ENCODE data around the gene RHBDD3.
A peak's percentile ranks its signal among the peaks of the same experiment; 100 is the strongest.

Gene RHBDD3

GRCh38 chr22:29211466-29211865 is 56.3 kb downstream of the RHBDD3 start:
- H4K91ac ChIP-seq (ENCODE audit: low read depth, low read length, poor library complexity), result peak overlapping the region; percentile 95
- H3K4me1 ChIP-seq (ENCODE audit: control insufficient read depth in 2 of 2, insufficient read depth in 1 of 2, low read depth in 1 of 2, low read length in 2 of 2), result peaks cover 29 to 38% of the 10 kb centered on the region in 2 donors
- no CpG with 5 or more reads among the region's 9 CpGs for WGBS, 2 donors (ENCODE audit: extremely low coverage in 2 of 2, insufficient read length in 2 of 2, insufficient replicate concordance in 1 of 2)
- H3K4ac ChIP-seq (ENCODE audit: low read length), result peak overlapping the region; percentile 94
- H3K18ac ChIP-seq (ENCODE audit: low read length), result peak overlapping the region; percentile 85
- H3K9ac ChIP-seq (ENCODE audit: low read depth, low read length, poor library complexity), result peak overlapping the region; percentile 66
- H3K4me3 ChIP-seq (ENCODE audit: low read length in 2 of 2), result peak overlapping the region in 1 of 2 donors; percentile 44
- H2AFZ ChIP-seq (ENCODE audit: low read length), result no peak overlapping the region
- no peak overlapping the region for H3K4me2 ChIP-seq (ENCODE audit: insufficient read depth, low read length, poor library complexity, severe bottlenecking)
- no peak overlapping the region for H2BK5ac ChIP-seq (ENCODE audit: low read length)
- peak overlapping the region; percentile 95 for H3K14ac ChIP-seq (ENCODE audit: low read length)
- peak overlapping the region; percentile 78 for H2BK12ac ChIP-seq (ENCODE audit: low read length)
- no peak for DNase-seq (ENCODE audit: low spot score)
- H3K27me3 ChIP-seq (ENCODE audit: control insufficient read depth in 3 of 3, insufficient read depth in 3 of 3, low read depth in 1 of 3, low read length in 3 of 3), result peaks cover 0 to 3% (median 0%) of the 10 kb centered on the region in 3 experiments
- H2BK15ac ChIP-seq (ENCODE audit: low read length), result peak overlapping the region; percentile 41
- H2AK5ac ChIP-seq (ENCODE audit: low read depth, low read length), result no peak overlapping the region
- no peak overlapping the region for H4K8ac ChIP-seq (ENCODE audit: low read depth, low read length)
- H3K79me1 ChIP-seq (ENCODE audit: low read depth, low read length), result peaks cover 7% of the 10 kb centered on the region
- peaks cover 0 to 3% of the 10 kb centered on the region in 2 donors for H3K9me3 ChIP-seq (replicated peaks in 1 of 2; ENCODE audit: control insufficient read depth in 2 of 2, insufficient read depth in 1 of 2, low read depth in 1 of 2, low read length in 2 of 2)
- peak overlapping the region; percentile 86 for H3K23ac ChIP-seq (ENCODE audit: low read depth, low read length, poor library complexity)
- H3K36me3 ChIP-seq (replicated peaks in 1 of 2; ENCODE audit: control insufficient read depth in 2 of 2, insufficient read depth in 2 of 2, low read length in 2 of 2), result peaks cover 2 to 23% of the 10 kb centered on the region in 2 donors
- no peak overlapping the region for H2BK120ac ChIP-seq (ENCODE audit: low read depth, low read length)
- no peak overlapping the region for H3K27ac ChIP-seq (replicated peaks; ENCODE audit: low read length)

DNA sequence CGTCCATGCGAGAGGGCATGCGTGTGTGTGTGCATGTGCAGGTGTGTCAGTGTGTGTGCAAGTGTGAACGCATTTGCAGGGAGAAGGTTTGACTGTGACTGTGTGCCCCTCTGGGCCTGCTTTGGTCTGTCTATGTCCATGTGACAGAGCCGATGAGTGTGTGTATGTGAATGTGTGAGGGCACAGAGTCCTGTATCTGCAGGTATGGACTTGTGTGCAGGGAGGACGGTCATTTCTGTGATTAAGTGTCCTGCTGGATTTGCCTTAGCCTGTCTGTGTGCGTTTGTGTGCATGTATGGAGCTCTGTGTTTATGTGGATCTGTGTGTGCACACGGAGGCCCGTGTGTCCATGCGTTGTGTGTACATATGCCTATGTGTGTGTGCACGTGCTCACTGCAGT is 56.7 kb downstream of the RHBDD3 start:
- H3K27ac ChIP-seq (replicated peaks; ENCODE audit: low read length), result no peak overlapping the region
- H3K4me3 ChIP-seq (ENCODE audit: low read length in 2 of 2), result peak overlapping the region in 1 of 2 donors; percentile 44
- H3K36me3 ChIP-seq (replicated peaks in 1 of 2; ENCODE audit: control insufficient read depth in 2 of 2, insufficient read depth in 2 of 2, low read length in 2 of 2), result peaks cover 2 to 19% of the 10 kb centered on the region in 2 donors
- no peak for DNase-seq (ENCODE audit: low spot score)
- H3K23ac ChIP-seq (ENCODE audit: low read depth, low read length, poor library complexity), result peak overlapping the region; percentile 86
- H3K4ac ChIP-seq (ENCODE audit: low read length), result peak overlapping the region; percentile 94
- peak overlapping the region; percentile 95 for H3K14ac ChIP-seq (ENCODE audit: low read length)
- peaks cover 29 to 39% of the 10 kb centered on the region in 2 donors for H3K4me1 ChIP-seq (ENCODE audit: control insufficient read depth in 2 of 2, insufficient read depth in 1 of 2, low read depth in 1 of 2, low read length in 2 of 2)
- H3K18ac ChIP-seq (ENCODE audit: low read length), result peak overlapping the region; percentile 85
- H3K9ac ChIP-seq (ENCODE audit: low read depth, low read length, poor library complexity), result peak overlapping the region; percentile 66
- peaks cover 0 to 3% of the 10 kb centered on the region in 2 donors for H3K9me3 ChIP-seq (replicated peaks in 1 of 2; ENCODE audit: control insufficient read depth in 2 of 2, insufficient read depth in 1 of 2, low read depth in 1 of 2, low read length in 2 of 2)
- no peak overlapping the region for H2BK120ac ChIP-seq (ENCODE audit: low read depth, low read length)
- H2AK5ac ChIP-seq (ENCODE audit: low read depth, low read length), result no peak overlapping the region
- H4K91ac ChIP-seq (ENCODE audit: low read depth, low read length, poor library complexity), result peak overlapping the region; percentile 95
- H2AFZ ChIP-seq (ENCODE audit: low read length), result no peak overlapping the region
- H2BK15ac ChIP-seq (ENCODE audit: low read length), result peak overlapping the region; percentile 41
- H3K4me2 ChIP-seq (ENCODE audit: insufficient read depth, low read length, poor library complexity, severe bottlenecking), result no peak overlapping the region
- no peak overlapping the region for H4K8ac ChIP-seq (ENCODE audit: low read depth, low read length)
- H3K27me3 ChIP-seq (ENCODE audit: control insufficient read depth in 3 of 3, insufficient read depth in 3 of 3, low read depth in 1 of 3, low read length in 3 of 3), result peaks cover 0 to 3% (median 0%) of the 10 kb centered on the region in 3 experiments
- no peak overlapping the region for H2BK5ac ChIP-seq (ENCODE audit: low read length)
- peak overlapping the region; percentile 78 for H2BK12ac ChIP-seq (ENCODE audit: low read length)
- peaks cover 7% of the 10 kb centered on the region for H3K79me1 ChIP-seq (ENCODE audit: low read depth, low read length)
- WGBS, 2 donors (ENCODE audit: extremely low coverage in 2 of 2, insufficient read length in 2 of 2, insufficient replicate concordance in 1 of 2), result no CpG with 5 or more reads among the region's 11 CpGs

Data from neuronal stem cell (in vitro differentiated cells).